SK-N-SH treated with all-trans-retinoic acid at 6 μM for 48 hours (cell line): ENCODE data around the gene GBP4.

ENCODE experiments used
- BACH2 ChIP-seq: fragments of 250-450 bp; sonication (Bioruptor Pico); IDR thresholded peaks from 2 replicates; pipeline ENCODE4 v1.9.0; 2021; ENCODE audit warnings: mild to moderate bottlenecking, borderline replicate concordance
- CSDC2 ChIP-seq: fragments of 250-450 bp; sonication (Bioruptor Pico); IDR thresholded peaks from 2 replicates; pipeline ENCODE4 v1.5.0; 2020; ENCODE audit warnings: mild to moderate bottlenecking, moderate library complexity
- ISL1 ChIP-seq: fragments of 250-450 bp; sonication (Bioruptor Pico); IDR thresholded peaks from 2 replicates; pipeline ENCODE4 v2.1.2; 2022; ENCODE audit warnings: mild to moderate bottlenecking, moderate library complexity
- PPARA ChIP-seq: fragments of 250-450 bp; sonication (Bioruptor Pico); IDR thresholded peaks from 2 replicates; pipeline ENCODE4 v1.5.0; 2020; ENCODE audit warnings: mild to moderate bottlenecking, borderline replicate concordance
- RARB ChIP-seq: fragments of 250-450 bp; sonication (Bioruptor Pico); IDR thresholded peaks from 2 replicates; pipeline ENCODE4 v1.8.0; 2021; ENCODE audit warnings: mild to moderate bottlenecking, moderate library complexity
- SNAI2 ChIP-seq: fragments of 250-450 bp; sonication (Bioruptor Pico); IDR thresholded peaks from 2 replicates; pipeline ENCODE4 v1.5.0; 2020; ENCODE audit warnings: mild to moderate bottlenecking, moderate library complexity
- TOX ChIP-seq: fragments of 250-450 bp; sonication (Bioruptor Pico); IDR thresholded peaks from 2 replicates; pipeline ENCODE4 v1.8.0; 2021; ENCODE audit warnings: mild to moderate bottlenecking, moderate library complexity, borderline replicate concordance
- ZFP30 ChIP-seq: fragments of 450-650 bp; formaldehyde crosslinking; IDR thresholded peaks from 2 replicates; pipeline ENCODE4 v1.5.0; 2022; ENCODE audit warnings: mild to moderate bottlenecking, moderate library complexity
- TF ChIP-seq, protein P1 (sequence below): fragments of 250-450 bp; sonication (Bioruptor Pico); IDR thresholded peaks from 2 replicates; pipeline ENCODE4 v1.8.0; 2020; ENCODE audit warnings: mild to moderate bottlenecking, moderate library complexity, borderline replicate concordance
- TF ChIP-seq, protein P2 (sequence below): fragments of 250-450 bp; sonication (Bioruptor Pico); IDR thresholded peaks from 2 replicates; pipeline ENCODE4 v1.8.0; 2021; ENCODE audit warnings: low read depth, mild to moderate bottlenecking, moderate library complexity, borderline replicate concordance
- TF ChIP-seq, protein P3 (sequence below): fragments of 250-450 bp; sonication (Bioruptor Pico); IDR thresholded peaks from 2 replicates; pipeline ENCODE4 v1.5.1; 2020; ENCODE audit warnings: low read depth, mild to moderate bottlenecking, moderate library complexity

DNA sequence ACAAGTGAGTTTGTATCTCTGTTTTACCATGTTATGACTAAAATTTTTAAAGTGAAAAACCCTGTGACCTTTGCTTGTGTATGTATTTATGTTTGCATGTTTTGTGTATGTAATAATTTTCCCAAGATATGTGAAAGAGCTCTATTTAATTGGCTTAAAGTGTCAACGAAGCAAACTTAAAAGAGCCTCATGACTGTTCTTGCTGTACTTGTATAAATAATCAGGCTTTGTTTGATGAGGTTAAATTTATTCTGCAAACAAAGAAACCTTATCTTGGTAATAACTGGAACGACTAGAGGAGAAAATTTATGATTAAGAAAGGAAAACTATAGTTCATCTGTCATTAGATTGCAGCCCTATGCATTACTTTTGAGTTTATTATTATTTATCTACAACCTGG is 29.6 kb downstream of the GBP4 start:
- TF ChIP-seq, protein P1, sequence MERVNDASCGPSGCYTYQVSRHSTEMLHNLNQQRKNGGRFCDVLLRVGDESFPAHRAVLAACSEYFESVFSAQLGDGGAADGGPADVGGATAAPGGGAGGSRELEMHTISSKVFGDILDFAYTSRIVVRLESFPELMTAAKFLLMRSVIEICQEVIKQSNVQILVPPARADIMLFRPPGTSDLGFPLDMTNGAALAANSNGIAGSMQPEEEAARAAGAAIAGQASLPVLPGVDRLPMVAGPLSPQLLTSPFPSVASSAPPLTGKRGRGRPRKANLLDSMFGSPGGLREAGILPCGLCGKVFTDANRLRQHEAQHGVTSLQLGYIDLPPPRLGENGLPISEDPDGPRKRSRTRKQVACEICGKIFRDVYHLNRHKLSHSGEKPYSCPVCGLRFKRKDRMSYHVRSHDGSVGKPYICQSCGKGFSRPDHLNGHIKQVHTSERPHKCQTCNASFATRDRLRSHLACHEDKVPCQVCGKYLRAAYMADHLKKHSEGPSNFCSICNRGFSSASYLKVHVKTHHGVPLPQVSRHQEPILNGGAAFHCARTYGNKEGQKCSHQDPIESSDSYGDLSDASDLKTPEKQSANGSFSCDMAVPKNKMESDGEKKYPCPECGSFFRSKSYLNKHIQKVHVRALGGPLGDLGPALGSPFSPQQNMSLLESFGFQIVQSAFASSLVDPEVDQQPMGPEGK (CRISPR knock-in tag) = no peak
- TF ChIP-seq, protein P2, sequence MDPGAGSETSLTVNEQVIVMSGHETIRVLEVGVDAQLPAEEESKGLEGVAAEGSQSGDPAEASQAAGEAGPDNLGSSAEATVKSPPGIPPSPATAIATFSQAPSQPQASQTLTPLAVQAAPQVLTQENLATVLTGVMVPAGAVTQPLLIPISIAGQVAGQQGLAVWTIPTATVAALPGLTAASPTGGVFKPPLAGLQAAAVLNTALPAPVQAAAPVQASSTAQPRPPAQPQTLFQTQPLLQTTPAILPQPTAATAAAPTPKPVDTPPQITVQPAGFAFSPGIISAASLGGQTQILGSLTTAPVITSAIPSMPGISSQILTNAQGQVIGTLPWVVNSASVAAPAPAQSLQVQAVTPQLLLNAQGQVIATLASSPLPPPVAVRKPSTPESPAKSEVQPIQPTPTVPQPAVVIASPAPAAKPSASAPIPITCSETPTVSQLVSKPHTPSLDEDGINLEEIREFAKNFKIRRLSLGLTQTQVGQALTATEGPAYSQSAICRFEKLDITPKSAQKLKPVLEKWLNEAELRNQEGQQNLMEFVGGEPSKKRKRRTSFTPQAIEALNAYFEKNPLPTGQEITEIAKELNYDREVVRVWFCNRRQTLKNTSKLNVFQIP = no peak
- TF ChIP-seq TOX = no peak
- TF ChIP-seq, protein P3, sequence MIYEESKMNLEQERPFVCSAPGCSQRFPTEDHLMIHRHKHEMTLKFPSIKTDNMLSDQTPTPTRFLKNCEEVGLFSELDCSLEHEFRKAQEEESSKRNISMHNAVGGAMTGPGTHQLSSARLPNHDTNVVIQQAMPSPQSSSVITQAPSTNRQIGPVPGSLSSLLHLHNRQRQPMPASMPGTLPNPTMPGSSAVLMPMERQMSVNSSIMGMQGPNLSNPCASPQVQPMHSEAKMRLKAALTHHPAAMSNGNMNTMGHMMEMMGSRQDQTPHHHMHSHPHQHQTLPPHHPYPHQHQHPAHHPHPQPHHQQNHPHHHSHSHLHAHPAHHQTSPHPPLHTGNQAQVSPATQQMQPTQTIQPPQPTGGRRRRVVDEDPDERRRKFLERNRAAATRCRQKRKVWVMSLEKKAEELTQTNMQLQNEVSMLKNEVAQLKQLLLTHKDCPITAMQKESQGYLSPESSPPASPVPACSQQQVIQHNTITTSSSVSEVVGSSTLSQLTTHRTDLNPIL (CRISPR knock-in tag) = no peak
- no peak for TF ChIP-seq ISL1 (CRISPR knock-in tag)
- TF ChIP-seq CSDC2 (CRISPR knock-in tag) = no peak
- no peak for TF ChIP-seq SNAI2 (CRISPR knock-in tag)
- no peak for TF ChIP-seq PPARA (CRISPR knock-in tag)
- no peak for TF ChIP-seq ZFP30 (CRISPR knock-in tag)
- no peak for TF ChIP-seq RARB (CRISPR knock-in tag)
- TF ChIP-seq BACH2 (CRISPR knock-in tag) = no peak
